GM12891 (cell line): Measurements from ENCODE around the gene FBXL7.

Experiments
- PAX5 ChIP-seq: IDR thresholded peaks from 2 replicates; pipeline ENCODE4 v1.6.1; 2011; ENCODE audit warnings: low read length, moderate library complexity, mild to moderate bottlenecking; ENCODE audit not compliant: insufficient read depth, severe bottlenecking
- POLR2A ChIP-seq: IDR thresholded peaks from 2 replicates; pipeline ENCODE4 v1.6.1; 2011; ENCODE audit warnings: low read depth, low read length, control low read depth
- POLR2AphosphoS5 ChIP-seq: IDR thresholded peaks from 2 replicates; pipeline ENCODE4 v1.6.1; 2011; ENCODE audit warnings: low read depth, low read length, control low read depth
- POU2F2 ChIP-seq: IDR thresholded peaks from 2 replicates; pipeline ENCODE4 v1.6.1; 2011; ENCODE audit warnings: low read depth, mild to moderate bottlenecking, control low read depth, low read length, moderate library complexity
- SPI1 ChIP-seq: IDR thresholded peaks from 2 replicates; pipeline ENCODE4 v1.6.1; 2011; ENCODE audit warnings: low read depth, low read length, control low read depth
- TAF1 ChIP-seq: IDR thresholded peaks from 2 replicates; pipeline ENCODE4 v1.6.1; 2011; ENCODE audit warnings: low read depth, low read length, control low read depth

DNA sequence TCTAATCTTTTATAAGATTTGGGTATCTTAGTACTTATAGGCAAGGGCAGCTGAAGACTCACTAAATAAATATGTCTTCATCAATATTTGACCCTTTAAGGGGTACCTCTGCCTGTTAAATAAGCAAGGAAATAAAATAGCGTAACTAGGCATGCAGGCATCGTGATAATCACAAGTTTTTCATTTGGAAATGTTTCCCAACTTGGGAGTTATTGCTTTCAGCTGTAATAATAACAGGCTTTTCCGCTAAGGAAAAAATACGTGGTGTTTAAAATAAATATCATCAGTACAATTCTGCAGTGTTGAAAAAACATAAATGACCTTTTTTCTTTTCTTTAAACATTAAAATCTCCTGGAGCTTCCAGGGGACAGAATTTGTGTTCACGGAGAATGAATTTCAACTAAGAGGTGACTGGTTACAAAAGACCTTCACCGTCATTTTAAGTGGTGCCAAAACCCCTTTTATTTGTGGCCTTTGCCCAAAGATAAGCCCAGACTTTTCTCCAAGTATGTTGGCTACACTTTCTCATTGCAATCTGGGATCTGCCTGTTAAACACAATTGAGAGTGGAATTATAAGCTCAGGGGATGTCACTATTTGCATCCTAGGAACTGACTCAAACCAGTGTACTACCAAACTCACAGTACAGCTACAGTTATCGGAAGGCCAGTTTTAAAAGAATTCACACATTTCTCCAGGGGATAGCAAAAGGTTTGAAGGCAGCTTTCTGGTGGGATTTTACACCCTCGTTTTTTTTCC, 218.6 kb downstream of the FBXL7 start:
- TF ChIP-seq POLR2AphosphoS5 (no peak), POLR2A (no peak), TAF1 (no peak), SPI1 (no peak), POU2F2 (no peak), PAX5 (no peak)
